HG02943 (cell line): ENCODE data around the gene COL15A1.

ENCODE experiments used
- ATAC-seq: cut with Tn5 transposase; IDR thresholded peaks from one replicate; pipeline ENCODE4 v1.9.1; 2021; ENCODE audit warnings: mild to moderate bottlenecking, low read depth, moderate library complexity; ENCODE audit not compliant: unreplicated experiment

Gene COL15A1

DNA sequence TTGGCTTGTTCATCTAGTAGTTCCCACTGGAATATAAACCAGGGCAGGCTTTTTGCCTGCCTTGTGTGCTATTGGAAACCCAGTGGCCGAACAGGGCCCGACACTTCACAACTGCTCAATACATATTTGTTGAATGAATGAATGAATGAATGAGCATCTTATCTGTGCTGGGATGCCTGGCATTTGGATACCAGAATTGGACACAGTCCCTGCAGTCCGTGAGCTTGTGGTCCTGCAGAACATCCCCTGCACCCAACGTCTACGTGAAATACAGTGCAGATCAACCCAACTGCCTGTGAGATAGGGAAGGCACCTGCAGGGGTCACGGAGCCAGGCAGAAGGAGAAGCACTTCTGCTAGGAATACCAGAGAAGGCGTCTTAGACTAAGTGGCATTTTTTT, 30.0 kb upstream of the COL15A1 start:
- no peak for ATAC-seq

DNA sequence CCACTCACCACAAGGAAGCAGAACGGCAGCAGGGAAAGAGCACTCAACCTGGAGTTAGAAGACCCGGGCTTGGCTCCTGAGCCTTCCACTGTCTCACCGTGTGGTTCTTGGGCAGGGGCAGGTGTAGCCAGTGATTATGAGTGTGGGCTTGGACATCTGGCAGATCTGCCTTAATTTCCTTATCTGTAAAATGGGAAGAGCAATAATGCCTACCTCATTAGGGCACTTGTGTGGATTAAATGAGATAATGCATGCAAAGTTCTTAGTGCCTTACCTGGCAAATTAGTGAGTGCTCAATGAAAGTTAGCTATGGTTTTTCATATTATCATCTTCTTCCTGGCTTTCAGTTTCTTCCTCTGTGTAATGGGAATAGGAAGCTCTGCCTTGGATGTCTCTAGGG, 28.1 kb upstream of the COL15A1 start:
- ATAC-seq = no peak

DNA sequence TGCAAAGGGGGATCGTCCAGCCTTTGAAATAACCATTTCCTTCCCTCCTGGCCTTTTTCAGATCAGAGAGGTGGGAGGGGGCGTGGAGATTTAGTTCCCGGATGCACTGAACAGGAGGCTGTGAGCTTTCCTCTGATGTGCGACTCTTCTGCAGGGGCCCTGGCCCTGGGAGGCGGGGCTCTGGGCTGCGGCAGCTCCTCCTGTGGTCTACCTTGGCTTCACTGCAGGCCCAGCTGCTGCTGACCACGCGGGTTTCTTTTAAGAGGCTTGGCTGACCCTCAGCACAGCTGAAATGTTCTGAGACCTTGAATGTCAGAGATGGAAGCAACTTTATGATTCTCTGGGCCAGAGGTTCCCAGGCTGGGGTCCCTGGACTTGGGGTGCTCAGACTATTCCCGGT, 27.0 kb upstream of the COL15A1 start:
- ATAC-seq = no peak

DNA sequence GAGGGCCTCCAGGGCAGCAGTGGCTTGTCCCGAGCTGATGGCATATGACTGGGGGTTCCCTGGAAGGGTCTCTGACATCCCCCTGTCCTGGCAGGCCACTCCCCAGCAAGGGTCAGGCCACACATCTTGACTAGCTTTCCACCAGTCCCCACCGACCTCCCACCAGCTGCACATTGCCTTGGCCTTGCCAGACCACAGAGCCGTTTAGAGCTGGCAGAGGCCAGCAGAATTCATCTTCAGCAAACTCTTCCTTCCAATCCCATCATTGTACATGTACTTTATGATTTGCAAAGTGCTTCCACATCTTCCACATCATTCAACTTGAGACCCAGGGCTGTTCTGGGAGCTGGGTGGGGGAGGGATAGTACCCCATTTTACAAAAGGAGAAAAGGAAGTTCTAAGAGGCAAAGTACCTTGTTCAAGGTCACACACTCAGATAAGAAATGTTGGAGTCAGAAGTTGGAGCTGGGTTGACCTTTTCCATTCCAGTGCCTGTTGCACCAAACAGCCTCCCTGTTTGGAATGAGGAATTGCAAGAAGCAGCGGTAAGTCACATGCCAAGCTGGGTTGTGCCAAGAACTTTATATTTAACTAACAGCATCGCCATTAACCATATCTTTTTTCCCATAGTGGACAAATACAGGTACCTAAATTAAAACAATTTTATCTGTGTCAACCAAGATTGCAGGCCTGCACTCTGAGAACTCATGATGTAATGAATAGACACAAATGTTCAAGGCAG, 25.8 kb upstream of the COL15A1 start:
- no peak for ATAC-seq

DNA sequence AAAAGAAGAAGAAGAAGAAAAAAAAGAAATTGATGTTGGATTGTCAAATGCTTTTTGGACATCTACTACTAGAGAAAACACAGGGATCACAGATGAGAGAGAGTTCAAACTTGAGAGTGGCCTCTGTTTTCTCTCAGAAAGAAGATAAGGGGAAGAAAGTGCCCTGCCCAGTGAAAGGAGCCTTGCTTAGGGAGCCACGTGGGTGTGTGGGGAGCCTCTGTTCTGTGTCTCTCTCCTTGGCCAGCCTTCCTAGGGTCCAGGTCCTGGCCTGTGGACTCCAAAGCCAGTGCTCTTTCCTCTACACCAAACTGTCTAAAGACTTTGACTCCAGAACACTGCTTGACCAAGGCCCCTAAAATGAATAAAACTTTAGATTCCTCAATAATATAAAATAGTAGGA, 22.0 kb upstream of the COL15A1 start:
- no peak for ATAC-seq

DNA sequence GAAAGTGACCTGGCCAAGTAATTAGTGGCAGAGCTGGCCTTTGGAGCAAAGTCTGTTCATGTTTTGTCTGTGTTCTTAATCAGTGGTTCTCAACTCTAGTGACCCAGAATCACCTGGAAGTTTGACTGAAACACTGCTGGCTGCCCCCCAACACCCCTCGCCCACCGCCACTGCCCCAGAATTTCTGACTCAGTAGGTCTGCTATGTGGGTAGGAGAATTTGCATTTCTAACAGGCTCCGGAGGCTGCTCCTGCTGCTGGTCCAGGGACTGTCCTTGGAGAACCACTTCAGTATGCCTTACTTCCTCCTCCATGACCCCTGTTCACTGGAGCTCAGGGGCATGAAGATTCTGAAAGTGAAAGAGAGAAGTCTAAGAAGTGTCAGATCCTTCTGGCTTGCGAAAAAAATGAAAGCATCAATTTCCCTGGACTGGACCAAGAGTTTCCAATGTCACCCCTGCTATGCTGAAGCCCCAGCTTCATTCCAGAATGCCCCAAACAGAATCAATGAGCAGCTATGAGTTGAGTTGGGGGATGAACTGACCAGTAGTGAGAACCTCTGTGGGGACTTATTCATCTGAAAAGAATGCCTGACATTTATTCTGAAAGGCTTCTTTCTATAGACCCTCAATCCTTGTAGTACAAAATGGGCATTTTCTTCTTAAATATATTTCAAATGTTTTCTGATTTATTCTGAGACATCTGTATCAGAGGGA, 20.8 kb upstream of the COL15A1 start:
- ATAC-seq = no peak

DNA sequence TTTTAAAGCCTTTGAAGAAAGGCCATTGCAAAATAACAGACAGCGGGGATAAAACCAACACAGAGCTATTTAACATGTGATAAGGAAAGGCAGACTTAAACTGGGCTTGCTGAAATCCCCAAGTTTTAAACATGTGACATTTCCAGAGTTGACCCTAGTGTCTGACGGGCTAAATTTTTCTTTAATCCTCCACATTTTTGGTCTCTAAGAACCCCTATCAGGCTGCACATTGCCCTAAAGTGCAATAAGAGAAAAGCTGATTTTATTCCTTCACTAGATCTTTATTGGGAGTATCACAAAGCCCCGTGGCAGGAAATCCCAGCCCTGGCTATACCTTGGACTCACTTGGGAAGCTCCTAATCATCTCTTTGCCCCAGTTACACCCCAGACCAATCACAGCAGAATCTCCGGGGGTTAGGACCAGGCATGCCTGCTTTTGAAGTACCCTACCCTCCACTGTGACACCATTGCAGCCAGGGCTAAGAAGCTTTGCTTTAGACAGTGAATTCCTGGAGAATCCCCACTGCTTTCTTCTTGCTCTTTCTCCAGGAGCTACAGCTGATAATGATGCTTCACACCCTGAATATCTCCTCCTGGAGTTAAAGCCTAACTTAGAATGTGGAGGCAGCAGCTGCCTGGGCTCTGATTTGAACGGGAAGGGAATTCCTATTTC, 20.1 kb upstream of the COL15A1 start:
- no peak for ATAC-seq

DNA sequence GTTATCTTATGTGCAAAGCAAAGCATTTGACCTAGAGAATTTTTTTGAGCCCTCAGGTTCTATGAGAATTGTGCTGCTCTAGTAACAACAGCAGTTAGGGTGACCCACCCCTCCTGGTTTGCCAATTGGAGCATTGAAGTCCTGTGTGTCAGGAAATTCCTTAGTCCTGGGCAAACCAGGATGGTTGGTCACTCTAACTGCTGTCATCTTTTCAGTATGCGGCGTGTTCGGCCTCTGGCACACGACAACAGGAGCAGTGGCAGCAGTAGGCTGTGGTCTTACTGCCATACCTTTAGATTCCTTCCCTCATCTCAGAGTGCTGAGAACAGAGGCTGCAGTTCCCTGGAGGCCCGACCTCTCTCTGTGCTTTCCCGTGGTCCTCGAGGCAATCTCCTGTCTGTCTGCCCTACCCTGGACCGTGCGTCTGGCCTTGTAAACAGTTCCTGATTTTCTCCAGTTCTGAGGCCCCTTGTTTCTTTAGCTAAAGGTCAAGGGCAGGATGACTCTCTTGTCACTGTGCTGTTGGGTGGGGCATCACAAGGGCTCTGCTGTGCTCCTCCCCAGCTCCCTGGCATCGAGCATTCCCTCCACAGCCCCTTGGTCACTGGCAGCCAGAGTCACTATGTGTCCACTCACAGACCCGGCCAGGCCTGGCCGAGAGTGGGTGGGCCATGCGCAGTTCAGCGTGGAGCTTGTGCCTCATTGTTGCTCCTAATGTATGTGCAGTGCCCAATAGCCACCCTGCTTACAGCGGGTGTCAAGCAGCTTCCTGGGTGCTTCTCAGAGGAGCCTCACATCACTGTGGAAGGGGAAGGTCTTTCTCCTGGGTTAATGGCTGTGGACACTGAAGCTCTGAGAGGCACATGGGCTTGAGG, 18.5 kb upstream of the COL15A1 start:
- no peak for ATAC-seq

DNA sequence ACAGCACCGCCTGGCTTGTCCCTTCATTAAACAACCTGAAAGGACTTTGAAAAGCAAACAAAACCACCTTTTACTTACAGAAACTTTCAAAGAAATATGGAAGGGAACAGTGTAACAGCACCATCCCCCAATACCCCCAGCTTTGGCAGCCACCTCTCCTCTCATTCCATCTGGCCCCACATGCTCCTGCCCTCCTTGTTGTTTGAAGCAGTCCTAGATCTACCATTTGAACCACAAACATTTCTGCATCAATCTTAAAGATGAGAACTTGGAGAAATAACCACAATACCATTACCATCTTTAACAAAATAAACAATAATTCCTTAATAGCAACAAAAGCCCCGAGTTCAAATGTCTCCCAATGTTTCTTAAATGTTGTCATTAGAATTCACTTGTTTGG, 17.8 kb upstream of the COL15A1 start:
- no peak for ATAC-seq

DNA sequence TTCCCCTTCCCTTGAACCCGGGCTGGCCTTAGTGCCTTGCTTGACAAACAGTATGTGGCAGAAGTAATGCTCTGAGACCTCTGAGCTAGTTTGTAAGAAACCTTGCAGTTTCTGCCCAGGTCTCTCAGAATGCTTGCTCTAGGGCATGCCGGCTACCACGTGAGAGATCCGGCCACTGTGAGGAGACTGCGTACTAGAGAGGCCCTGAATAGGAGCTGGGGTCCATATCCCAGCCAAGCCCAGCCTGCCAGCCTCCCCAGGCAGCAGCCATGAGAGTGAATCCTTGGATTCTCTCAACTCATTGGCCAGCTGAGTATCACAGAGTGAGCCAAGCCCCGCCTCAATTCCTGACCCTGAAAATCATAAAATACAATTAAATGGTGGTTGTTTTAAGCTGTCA, 16.0 kb upstream of the COL15A1 start:
- ATAC-seq = no peak

DNA sequence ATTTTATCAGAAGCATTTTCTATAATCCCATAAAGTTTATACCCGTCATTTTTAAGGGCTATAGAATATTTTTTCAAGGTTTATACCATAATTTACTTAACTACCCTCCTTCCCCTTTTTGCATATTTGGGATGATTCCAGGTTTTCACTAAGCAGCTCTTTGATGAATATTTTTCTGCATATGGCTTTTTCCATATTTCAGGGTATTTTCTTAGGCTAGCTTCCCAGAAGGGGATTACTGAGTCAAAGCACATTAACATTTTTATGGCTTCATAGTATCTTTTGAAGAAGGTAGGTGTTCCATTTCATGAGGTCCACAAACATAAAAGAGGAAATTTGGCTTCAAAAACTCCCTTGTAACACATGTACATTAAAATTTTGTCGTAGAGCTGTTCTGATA, 14.6 kb upstream of the COL15A1 start:
- no peak for ATAC-seq

DNA sequence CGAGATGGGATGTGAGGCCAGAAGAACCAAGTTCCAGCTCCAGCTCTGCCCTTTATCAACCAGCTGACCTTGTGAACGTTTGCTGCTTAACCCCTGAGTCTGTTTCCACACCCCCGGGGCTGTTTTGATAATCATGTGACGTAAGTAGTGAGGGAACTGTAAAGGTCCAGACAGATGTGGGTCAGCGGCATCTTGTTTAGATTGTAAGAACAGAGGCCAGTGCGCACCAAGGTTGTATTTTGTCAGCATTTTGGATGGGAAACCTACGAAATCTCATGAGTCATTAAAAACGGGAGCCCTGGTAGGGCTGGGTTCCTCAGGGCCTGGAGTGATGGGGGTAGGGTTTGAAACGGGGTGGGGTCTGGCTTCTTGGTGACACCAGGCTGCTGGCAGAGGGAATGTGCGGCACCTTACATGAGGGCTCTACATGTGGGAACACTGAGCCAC, 13.8 kb upstream of the COL15A1 start:
- no peak for ATAC-seq

DNA sequence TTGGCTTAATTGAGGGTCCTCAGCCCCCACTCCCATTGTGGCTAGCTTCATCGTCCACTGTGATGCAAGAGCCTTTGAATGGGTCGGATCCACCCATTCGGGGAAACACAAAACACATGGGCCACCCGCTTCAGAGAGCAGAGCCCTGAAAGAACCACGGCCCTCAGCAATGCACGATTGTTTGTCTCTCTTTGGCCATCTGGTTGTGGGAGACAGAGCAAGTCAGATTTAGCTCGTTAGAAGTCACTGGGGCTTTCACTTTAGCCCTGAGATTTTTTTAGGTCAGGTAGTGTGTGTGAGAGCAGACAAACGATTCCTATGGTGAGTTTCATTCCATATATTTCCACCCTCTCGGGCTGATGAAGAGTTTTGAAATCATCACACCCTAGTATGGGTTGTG, 12.9 kb upstream of the COL15A1 start:
- ATAC-seq = no peak

DNA sequence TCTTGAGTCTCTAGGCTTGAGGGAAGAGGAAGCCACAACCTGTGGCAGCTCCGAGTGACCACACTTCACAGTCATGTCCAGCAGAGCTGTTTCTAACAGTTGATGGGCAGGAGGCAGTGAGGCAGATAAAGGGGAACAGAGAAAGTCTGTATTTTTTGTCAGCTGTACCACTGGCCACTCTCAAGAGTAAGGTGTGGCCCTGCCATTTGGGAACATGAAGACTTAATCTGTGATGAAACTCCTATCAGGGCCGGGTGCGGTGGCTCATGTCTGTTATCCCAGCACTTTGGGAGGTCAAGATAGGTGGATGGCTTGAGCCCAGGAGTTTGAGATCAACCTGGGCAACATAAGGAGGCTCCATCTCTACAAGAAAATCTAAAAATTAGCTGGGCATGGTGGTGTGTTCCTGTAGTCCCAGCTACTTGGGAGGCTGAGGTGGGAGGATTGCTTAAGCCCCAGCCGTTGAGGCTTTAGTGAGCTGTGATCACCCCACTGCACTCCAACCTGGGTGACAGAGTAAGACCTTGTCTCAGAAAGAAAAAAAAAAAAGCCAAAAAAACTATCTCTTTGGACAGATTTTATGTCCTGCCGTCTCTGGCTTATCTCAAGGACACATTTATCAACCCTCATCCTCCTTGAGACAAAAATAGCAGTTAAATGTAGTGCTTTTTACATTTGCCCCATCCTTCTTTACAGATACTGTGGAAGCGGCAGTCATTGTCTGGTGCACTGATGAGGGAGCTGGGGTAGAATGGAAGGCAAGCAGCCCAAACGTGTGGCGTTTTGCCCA, 11.9 kb upstream of the COL15A1 start:
- ATAC-seq = no peak

DNA sequence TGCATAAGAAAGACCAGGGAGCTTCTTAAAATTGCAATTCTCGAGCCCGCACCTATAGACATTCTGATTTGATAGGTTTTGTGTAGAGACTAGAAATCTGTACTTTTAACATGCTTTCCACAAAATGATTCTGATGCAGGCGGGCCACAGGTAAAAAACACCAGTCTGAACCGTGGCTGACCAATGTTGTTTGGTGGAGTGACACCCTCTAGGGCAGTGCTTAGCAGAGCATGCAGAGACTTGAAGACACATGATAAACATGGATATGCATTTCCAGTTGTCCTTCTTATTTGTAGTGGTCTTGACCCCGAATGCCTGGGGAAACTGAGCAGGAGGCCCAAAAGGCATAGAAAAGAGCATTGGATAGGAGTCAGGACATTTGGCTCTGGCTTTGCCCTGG, 10.5 kb upstream of the COL15A1 start:
- no peak for ATAC-seq

DNA sequence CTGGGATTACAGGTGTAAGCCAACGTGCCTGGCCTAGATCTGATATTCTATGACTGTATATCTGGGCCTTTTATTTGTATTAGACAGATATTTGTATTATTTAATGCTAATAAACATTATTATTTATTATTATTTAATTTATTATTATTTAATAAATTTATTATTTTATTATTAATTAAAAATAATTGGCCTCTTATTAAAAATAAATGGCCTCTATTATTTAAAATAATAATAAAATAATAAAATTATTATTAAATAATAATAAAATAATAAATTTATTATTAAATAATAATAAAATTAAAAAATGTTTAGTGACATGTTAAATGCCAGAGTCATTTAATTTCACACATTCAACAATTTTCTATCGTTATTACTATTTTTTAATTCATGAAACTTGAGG, 9.8 kb upstream of the COL15A1 start:
- ATAC-seq = no peak

DNA sequence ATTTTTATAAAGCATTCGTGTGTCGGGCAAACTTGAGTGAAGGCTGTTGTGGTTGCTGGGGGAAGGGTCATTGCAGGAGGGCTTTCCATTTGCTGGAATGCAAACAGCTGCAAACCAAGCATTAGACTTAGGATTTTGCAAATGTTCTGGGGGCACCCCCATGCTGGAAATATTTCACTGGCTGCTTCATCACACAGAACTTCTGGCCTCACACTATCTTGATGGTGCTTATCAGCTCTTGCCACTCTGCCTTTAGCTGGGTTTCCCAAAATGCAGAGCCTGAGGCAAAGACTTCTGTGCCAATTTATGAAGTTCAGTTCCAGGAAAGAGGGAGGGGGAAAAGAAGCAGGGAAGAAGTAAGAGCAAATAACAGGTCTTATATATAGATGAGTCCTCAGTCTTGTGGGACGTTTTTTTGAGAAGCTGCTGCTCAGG, 8.6 kb upstream of the COL15A1 start:
- ATAC-seq = no peak

DNA sequence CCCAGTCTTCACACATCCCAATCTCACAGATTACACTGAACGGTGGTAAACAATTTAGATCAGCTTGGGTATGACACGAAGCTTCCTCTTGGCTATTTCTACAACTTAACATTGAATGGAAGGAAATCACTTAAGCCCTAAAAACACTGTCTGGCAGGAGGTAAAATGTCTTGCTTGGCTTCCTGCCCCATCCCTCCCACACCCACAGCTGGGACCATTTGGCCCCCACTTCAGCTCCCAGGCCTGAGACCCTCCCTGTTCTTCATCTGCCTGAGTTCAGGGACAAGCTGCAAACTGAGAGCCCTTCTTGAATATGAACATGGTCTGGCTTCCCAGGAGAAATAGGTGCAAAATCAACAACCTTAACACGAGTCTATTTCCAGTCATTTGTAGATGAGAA, 3.4 kb upstream of the COL15A1 start:
- ATAC-seq = no peak

DNA sequence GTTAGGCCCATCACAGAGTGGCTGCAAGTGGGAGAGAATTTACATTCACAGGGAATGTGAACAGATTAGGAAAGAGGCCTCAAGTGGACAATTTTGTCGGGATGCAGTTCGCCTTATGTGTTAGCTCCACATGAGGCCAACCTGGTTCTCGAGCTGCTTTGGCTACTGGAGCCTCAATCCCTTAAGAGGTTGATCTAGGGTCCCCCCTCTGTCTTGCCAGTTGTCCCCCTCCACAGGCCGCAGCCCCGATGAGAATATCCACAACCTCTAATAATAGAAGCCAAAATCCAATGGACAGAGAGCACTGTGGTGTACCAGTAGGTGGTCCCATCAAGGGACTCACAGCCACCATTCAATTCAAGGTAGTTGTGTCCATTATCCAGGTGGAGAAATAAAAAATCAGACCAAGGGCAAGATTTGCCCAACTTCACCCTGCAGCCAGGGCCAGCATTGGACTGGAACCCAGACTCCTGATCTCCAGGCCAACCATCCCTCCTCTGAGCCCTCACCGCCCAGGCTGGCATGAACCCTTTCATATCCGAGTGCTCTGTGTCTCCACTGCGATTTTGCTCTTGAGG, 1.7 kb upstream of the COL15A1 start:
- no peak for ATAC-seq
